Right atrium auricular region (tissue), 2 donors: ENCODE measurements around the gene ASS1. TPM values are rescaled to one million over a fixed set of nuclear protein-coding genes. Genes with fewer than 3 reads are reported as not detected.

Experiments used
- DNase-seq: peaks from one replicate; pipeline ENCODE4 v3.0.0-alpha.2; 2019; ENCODE audit warnings: low spot score
- H3K27ac ChIP-seq, 2 donors: fragments of 200-600 bp; sonication (generic); 1 replicate in 1 of 2; 2 replicates in 1 of 2; pipeline ENCODE4 v1.5.1; 2016 to 2019
- H3K27me3 ChIP-seq, 2 donors: fragments of 200-600 bp; sonication (generic); one replicate each; pipeline versions ENCODE4 v1.5.1 to v1.6.0; 2017 to 2019
- H3K36me3 ChIP-seq: fragments of 200-600 bp; sonication (generic); one replicate; pipeline ENCODE4 v1.5.1; 2016
- H3K4me1 ChIP-seq, 2 donors: fragments of 200-600 bp; sonication (generic); one replicate each; pipeline versions ENCODE4 v1.5.1 to v1.6.0; 2017 to 2019
- H3K4me3 ChIP-seq, 2 donors: fragments of 200-600 bp; sonication (generic); 1 replicate in 1 of 2; 2 replicates in 1 of 2; pipeline ENCODE4 v1.5.1; 2017 to 2019; ENCODE audit warnings: mild to moderate bottlenecking in 1 of 2, moderate library complexity in 1 of 2
- H3K9me3 ChIP-seq, 2 donors: fragments of 200-600 bp; sonication (generic); one replicate each; pipeline ENCODE4 v1.5.1; 2019
- total RNA-seq, 2 donors: library from RNA; depleted of rRNA; stranded (reverse); fragments of >200 nt; gene quantifications; one replicate each; pipeline ENCODE4 v1.1.0, GENCODE V29; 2016
- TF ChIP-seq, protein P1 (sequence below), 2 donors: fragments of 200-600 bp; sonication (generic); IDR thresholded peaks; one replicate each; pipeline ENCODE4 v1.5.1; 2019; ENCODE audit warnings: antibody characterized with exemption in 2 of 2

ASS1 gene
- total RNA-seq, 2 donors from 2014 or later: 75.3 to 110 TPM

DNA sequence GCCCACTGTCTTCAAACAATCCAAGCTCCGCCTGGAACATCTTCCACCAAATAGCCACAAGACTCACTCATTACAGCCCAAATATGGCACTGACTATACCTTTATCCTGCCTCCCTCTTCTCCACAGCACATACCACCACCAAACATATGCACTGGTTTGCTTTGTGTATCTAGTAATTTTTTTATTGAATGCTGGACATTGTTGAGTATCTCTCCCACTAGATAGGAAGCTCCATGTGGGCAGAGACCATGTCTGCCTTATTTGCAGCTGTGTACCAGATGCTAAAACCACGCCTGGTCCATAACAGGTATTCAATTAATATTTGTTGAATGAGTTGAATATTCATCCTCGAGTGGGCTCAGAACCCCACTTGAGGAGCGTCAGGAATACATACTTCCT is 67.4 kb downstream of the ASS1 start:
- no peak overlapping the region for H3K27ac ChIP-seq
- H3K9me3 ChIP-seq: no peaks in the 10 kb centered on the region
- H3K27me3 ChIP-seq: no peaks in the 10 kb centered on the region
- H3K36me3 ChIP-seq: no peaks in the 10 kb centered on the region
- H3K4me1 ChIP-seq: no peaks in the 10 kb centered on the region
- TF ChIP-seq, protein P1, sequence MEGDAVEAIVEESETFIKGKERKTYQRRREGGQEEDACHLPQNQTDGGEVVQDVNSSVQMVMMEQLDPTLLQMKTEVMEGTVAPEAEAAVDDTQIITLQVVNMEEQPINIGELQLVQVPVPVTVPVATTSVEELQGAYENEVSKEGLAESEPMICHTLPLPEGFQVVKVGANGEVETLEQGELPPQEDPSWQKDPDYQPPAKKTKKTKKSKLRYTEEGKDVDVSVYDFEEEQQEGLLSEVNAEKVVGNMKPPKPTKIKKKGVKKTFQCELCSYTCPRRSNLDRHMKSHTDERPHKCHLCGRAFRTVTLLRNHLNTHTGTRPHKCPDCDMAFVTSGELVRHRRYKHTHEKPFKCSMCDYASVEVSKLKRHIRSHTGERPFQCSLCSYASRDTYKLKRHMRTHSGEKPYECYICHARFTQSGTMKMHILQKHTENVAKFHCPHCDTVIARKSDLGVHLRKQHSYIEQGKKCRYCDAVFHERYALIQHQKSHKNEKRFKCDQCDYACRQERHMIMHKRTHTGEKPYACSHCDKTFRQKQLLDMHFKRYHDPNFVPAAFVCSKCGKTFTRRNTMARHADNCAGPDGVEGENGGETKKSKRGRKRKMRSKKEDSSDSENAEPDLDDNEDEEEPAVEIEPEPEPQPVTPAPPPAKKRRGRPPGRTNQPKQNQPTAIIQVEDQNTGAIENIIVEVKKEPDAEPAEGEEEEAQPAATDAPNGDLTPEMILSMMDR (IDR thresholded peaks at IDR 0.05): no peak
- no peak for DNase-seq
- no peak overlapping the region for H3K4me3 ChIP-seq

DNA sequence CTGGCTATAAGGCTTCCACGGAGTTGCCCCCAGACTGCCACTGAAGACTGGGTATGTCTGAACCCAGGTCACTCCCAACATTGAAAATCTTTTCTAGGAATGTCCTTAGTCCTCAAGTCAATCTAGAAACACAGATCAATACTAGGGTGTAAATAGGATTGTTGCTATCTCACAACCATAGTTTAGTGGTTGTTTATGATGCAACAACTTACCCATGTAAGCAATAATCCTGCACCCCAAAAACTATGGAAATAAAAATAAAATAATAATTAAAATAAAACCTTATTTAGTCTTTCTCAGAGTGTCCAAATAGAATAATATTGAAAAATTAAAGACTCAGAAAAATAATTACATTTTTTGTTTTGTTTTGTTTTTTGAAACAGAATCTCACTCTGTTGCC is 68.3 kb downstream of the ASS1 start:
- no peaks in the 10 kb centered on the region for H3K36me3 ChIP-seq
- no peak overlapping the region for H3K27ac ChIP-seq
- DNase-seq: no peak
- no peaks in the 10 kb centered on the region for H3K27me3 ChIP-seq
- no peaks in the 10 kb centered on the region for H3K4me1 ChIP-seq
- H3K9me3 ChIP-seq: no peaks in the 10 kb centered on the region
- no peak overlapping the region for H3K4me3 ChIP-seq
- TF ChIP-seq, protein P1 (IDR thresholded peaks at IDR 0.05): no peak

- Histone ChIP-seq H3K4me1 (no peaks in the 10 kb centered on the region), H3K4me3 (no peak overlapping the region), H3K9me3 (no peaks in the 10 kb centered on the region), H3K36me3 (no peaks in the 10 kb centered on the region), H3K27ac (no peak overlapping the region), H3K27me3 (no peaks in the 10 kb centered on the region)
- TF ChIP-seq, protein P1 (IDR thresholded peaks at IDR 0.05): no peak
- DNase-seq: no peak
Observed at GRCh38 chr9:130518233-130518632, 73.5 kb downstream of the ASS1 start.

DNA sequence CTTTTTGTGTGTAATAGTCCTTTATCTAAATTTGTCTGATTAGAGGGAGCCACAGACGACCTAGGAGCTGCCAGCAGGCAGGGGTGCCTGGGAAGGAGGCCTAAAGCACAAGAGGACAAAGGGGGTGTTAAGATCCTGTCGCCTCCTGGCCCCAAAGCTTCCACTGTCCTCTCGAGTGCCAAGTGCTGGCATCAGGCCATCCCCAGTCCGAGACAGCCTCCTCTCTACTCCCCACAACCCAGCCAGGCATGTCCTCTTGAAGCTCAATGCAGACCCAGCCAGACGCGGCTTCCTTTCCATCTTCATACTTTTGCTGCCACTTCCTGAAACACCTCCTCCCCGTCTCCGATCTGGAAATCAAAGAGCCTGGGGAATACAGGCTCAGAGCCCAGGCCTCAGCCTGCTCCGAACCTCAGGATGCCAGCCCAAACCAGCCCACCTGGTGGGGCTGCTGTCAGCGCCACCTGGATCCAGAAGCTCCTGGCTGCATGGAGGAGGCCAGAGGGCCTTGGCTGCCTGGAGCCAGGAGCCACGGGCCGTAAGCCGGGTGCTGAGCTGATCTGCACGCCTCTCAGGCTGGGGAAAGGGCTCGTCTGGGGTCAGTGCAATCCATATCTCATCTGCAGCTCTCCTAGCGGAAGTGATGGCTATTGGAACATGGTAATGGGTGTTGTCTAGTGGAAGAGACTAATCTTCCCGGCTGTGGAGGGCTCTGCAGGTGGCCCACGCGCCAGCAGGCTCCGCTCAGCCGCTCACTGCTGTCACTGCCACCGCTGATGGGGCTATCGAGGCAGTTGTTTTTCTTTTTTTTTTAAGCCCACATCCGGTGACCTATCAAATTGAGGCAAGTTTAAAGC is 74.4 kb downstream of the ASS1 start:
- Histone ChIP-seq H3K27ac (no peak overlapping the region), H3K27me3 (no peaks in the 10 kb centered on the region), H3K36me3 (no peaks in the 10 kb centered on the region), H3K9me3 (no peaks in the 10 kb centered on the region), H3K4me3 (no peak overlapping the region), H3K4me1 (no peaks in the 10 kb centered on the region)
- TF ChIP-seq, protein P1 (IDR thresholded peaks at IDR 0.05): no peak
- DNase-seq: no peak

DNA sequence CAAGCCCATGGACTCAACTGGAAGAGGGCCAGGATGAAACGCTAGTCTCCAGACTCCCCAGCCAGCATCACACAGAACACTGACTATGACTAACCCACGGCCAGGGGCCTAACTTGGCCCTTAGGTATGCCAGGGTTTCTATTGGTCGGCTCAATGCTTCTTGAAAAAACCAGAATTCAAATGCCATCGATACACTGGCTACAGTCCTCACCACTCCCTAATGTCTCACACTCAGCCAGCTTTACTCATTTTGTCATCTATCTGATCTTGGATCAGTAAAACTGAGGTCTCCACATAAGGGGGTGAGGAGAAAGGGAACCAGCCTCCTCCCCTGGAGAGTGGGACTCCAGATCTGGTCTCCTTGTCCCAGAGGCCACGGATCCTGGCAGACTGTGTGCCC is 75.2 kb downstream of the ASS1 start:
- Histone ChIP-seq H3K27me3 (no peaks in the 10 kb centered on the region), H3K36me3 (no peaks in the 10 kb centered on the region), H3K4me1 (no peaks in the 10 kb centered on the region), H3K4me3 (no peak overlapping the region), H3K27ac (no peak overlapping the region), H3K9me3 (no peaks in the 10 kb centered on the region)
- no peak for DNase-seq
- TF ChIP-seq, protein P1 (IDR thresholded peaks at IDR 0.05): no peak

- H3K9me3 ChIP-seq: no peaks in the 10 kb centered on the region
- H3K4me1 ChIP-seq: no peaks in the 10 kb centered on the region
- no peak overlapping the region for H3K27ac ChIP-seq
- DNase-seq: no peak
- no peaks in the 10 kb centered on the region for H3K27me3 ChIP-seq
- TF ChIP-seq, protein P1 (IDR thresholded peaks at IDR 0.05): no peak
- H3K4me3 ChIP-seq: no peak overlapping the region
- H3K36me3 ChIP-seq: no peaks in the 10 kb centered on the region
Observed at GRCh38 chr9:130521715-130522114, 77.0 kb downstream of the ASS1 start.
